ENCODE measurements around the gene EZH1. TPM values are rescaled to one million over a fixed set of nuclear protein-coding genes. Genes with fewer than 3 reads are reported as not detected.

EZH1 gene
- total and polyA plus RNA-seq, 2 of the 4 experiments (the other 2 are of a cell fraction), result 17.6 to 27.3 TPM

DNA sequence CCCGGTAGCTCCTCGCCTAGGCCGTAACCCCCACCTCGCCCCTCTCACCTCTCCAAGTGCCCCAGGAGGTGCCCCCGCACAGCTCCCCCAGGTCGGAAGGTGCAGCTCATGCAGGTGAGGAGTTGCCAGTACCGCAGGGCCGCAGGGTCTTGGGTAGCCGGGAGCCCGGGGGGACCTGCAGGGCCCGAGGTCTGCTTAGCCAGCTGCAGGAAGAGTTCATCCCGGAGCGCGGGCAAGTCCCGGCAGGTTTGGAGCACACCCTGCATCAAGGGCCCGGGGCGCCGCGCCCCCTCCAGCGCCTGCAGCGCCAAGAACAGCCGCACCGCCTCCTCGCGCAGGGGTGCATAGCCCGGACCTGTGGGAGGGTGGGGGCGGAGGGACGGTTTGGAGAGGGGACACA, 72.8 kb downstream of the EZH1 start:
- no peak overlapping the region for H4K91ac ChIP-seq (ENCODE audit: insufficient read depth, low read depth, low read length)
- no peak overlapping the region for H2AK5ac ChIP-seq (ENCODE audit: low read depth, low read length)
- ATAC-seq (ENCODE audit: low read depth) (no peak), DNase-seq (no peak)
- TF ChIP-seq RAD21 (IDR thresholded peaks at IDR 0.05; ENCODE audit: low read length) (no peak), POLR2A (IDR thresholded peaks at IDR 0.05; ENCODE audit: low read depth, low read length) (no peak), RCOR1 (IDR thresholded peaks at IDR 0.05; ENCODE audit: insufficient replicate concordance, low read length) (no peak), MAZ (IDR thresholded peaks at IDR 0.05; ENCODE audit: borderline replicate concordance, low read depth, low read length) (no peak), CHD1 (IDR thresholded peaks at IDR 0.05; ENCODE audit: low read depth, low read length) (no peak), SMC3 (IDR thresholded peaks at IDR 0.05; ENCODE audit: low read depth, low read length) (no peak)
- TF ChIP-seq, protein P1, sequence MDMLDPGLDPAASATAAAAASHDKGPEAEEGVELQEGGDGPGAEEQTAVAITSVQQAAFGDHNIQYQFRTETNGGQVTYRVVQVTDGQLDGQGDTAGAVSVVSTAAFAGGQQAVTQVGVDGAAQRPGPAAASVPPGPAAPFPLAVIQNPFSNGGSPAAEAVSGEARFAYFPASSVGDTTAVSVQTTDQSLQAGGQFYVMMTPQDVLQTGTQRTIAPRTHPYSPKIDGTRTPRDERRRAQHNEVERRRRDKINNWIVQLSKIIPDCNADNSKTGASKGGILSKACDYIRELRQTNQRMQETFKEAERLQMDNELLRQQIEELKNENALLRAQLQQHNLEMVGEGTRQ (IDR thresholded peaks at IDR 0.05; ENCODE audit: low read depth, low read length), result no peak
- H2BK120ac ChIP-seq (ENCODE audit: low read depth, low read length), result no peak overlapping the region
- no peak overlapping the region for H3K23ac ChIP-seq (ENCODE audit: low read depth, low read length)
- dilution Hi-C loops (cut with HindIII; ENCODE audit: low sequenced_read_pairs, unreplicated experiment) (no loop called here), intact Hi-C loops (cut with micrococcal nuclease) (no loop called here), in situ Hi-C loops (cut with MboI; ENCODE audit: low sequenced_read_pairs) (no loop called here)
- H2AFZ ChIP-seq (replicated peaks; ENCODE audit: low read length, poor library complexity), result no peak overlapping the region
- no peak overlapping the region for H3K27ac ChIP-seq (ENCODE audit: insufficient read depth, low read length)
- H3K36me3 ChIP-seq (ENCODE audit: control insufficient read depth, insufficient read depth, low read length), result peaks cover 53% of the 10 kb centered on the region
- H2BK15ac ChIP-seq (ENCODE audit: low read depth, low read length), result no peak overlapping the region
- peaks cover 24% of the 10 kb centered on the region for H3K4me1 ChIP-seq (ENCODE audit: control insufficient read depth, insufficient read depth, low read length)
- H3K14ac ChIP-seq (replicated peaks; ENCODE audit: low read depth, low read length), result no peak overlapping the region
- H3K9ac ChIP-seq (ENCODE audit: low read depth, low read length), result no peak overlapping the region
- no peak overlapping the region for H2AK9ac ChIP-seq (replicated peaks; ENCODE audit: low read depth, low read length, poor library complexity)
- no peaks in the 10 kb centered on the region for H3K9me3 ChIP-seq (ENCODE audit: control insufficient read depth, insufficient read depth, low read length)
- peaks cover 46% of the 10 kb centered on the region for H4K20me1 ChIP-seq (ENCODE audit: insufficient read depth, low read length)
- BruUV-seq (replicated peaks), result no TSS peak
- ChIA-PET CTCF (no interaction called here), POLR2A (ENCODE audit: unreplicated experiment) (interaction anchor here (0.6 kb wide), 1 partner anchor 9 kb away, joined by 5 read pairs; no protein-coding TSS in a partner anchor)
- no peak overlapping the region for H4K5ac ChIP-seq (ENCODE audit: low read depth, low read length)
- H2BK5ac ChIP-seq (ENCODE audit: low read depth, low read length, poor library complexity, severe bottlenecking), result no peak overlapping the region
- H3K4me3 ChIP-seq (ENCODE audit: insufficient read depth, low read depth, low read length), result no peak overlapping the region
- no peak overlapping the region for H3K4ac ChIP-seq (ENCODE audit: low read depth, low read length)
- H3K4me2 ChIP-seq (ENCODE audit: low read depth, low read length), result no peak overlapping the region
- H3K27me3 ChIP-seq (ENCODE audit: control insufficient read depth, insufficient read depth, low read length), result no peaks in the 10 kb centered on the region
- H3K56ac ChIP-seq (ENCODE audit: extremely low read depth, insufficient read depth, low read length), result no peak overlapping the region
- H4K8ac ChIP-seq (ENCODE audit: low read depth in 2 of 2, low read length in 2 of 2), result no peak overlapping the region
- peaks cover 14 to 64% of the 10 kb centered on the region in 2 experiments; a peak in 3 of 4 replicates for H3K79me1 ChIP-seq (ENCODE audit: low read depth in 1 of 2, low read length in 2 of 2)
- no peak overlapping the region for H3K18ac ChIP-seq (ENCODE audit: low read depth, low read length)
- 72% methylated on average over 9 of the region's 28 CpGs; no CpG with 5 or more reads in 1 of the 2 experiments for WGBS, 2 experiments (ENCODE audit: extremely low coverage in 2 of 2, insufficient read length in 1 of 2)
- peaks cover 6% of the 10 kb centered on the region for H3K9me1 ChIP-seq (ENCODE audit: insufficient read depth, low read length)
- no peak overlapping the region for H2BK20ac ChIP-seq (ENCODE audit: low read depth, low read length)

Data from IMR-90 (cell line).